PFSK-1 (cell line): ENCODE results near the gene TBC1D22A.

ENCODE experiments used
- FOXP2 ChIP-seq: optimal IDR thresholded peaks from 2 replicates; pipeline ENCODE3; 2011; ENCODE audit warnings: borderline replicate concordance, control low read depth, inconsistent platforms; ENCODE audit not compliant: insufficient read depth; ENCODE audit errors: extremely low read length, extremely low read depth
- POLR2AphosphoS5 ChIP-seq: IDR thresholded peaks from 2 replicates; pipeline ENCODE4 v1.6.1; 2012; ENCODE audit warnings: low read depth, mild to moderate bottlenecking, control low read depth, low read length, moderate library complexity
- SIN3A ChIP-seq: IDR thresholded peaks from 2 replicates; pipeline ENCODE4 v1.6.1; 2012; ENCODE audit warnings: mild to moderate bottlenecking, low read length, moderate library complexity, borderline replicate concordance; ENCODE audit not compliant: insufficient read depth
- TAF1 ChIP-seq: IDR thresholded peaks from 2 replicates; pipeline ENCODE4 v1.6.1; 2012; ENCODE audit warnings: low read length, control low read depth, borderline replicate concordance; ENCODE audit not compliant: insufficient read depth
- TF ChIP-seq, protein P1 (sequence below), 2 experiments: IDR thresholded peaks; 2 replicates each; pipeline versions ENCODE4 v1.6.1 to v1.8.0; 2011 to 2012; ENCODE audit warnings: low read depth in 2 of 2, low read length in 2 of 2, control low read depth in 1 of 2, inconsistent platforms in 1 of 2, mild to moderate bottlenecking in 1 of 2, moderate library complexity in 1 of 2; ENCODE audit not compliant: insufficient read depth in 1 of 2

TBC1D22A gene

DNA sequence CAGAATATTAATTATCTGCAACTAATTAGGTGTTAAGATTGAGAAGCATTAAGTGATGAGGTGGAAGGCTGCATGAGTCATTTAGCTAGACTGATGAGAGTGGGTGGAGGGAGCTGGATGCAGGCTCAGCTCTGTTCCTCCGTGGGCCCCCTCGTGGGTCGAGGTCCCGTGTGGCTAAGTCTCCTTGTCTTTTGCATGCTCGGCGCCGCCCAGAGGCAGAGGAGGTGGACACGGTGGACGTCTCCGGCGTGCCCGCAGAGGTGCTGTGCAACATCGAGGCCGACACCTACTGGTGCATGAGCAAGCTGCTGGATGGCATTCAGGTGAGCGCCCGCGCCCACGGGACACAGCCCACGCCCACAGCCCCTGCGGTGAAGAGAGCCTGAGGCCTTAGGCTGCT, 211.6 kb downstream of the TBC1D22A start:
- TF ChIP-seq FOXP2 (no peak), SIN3A (no peak), TAF1 (no peak), POLR2AphosphoS5 (no peak)
- TF ChIP-seq, protein P1, sequence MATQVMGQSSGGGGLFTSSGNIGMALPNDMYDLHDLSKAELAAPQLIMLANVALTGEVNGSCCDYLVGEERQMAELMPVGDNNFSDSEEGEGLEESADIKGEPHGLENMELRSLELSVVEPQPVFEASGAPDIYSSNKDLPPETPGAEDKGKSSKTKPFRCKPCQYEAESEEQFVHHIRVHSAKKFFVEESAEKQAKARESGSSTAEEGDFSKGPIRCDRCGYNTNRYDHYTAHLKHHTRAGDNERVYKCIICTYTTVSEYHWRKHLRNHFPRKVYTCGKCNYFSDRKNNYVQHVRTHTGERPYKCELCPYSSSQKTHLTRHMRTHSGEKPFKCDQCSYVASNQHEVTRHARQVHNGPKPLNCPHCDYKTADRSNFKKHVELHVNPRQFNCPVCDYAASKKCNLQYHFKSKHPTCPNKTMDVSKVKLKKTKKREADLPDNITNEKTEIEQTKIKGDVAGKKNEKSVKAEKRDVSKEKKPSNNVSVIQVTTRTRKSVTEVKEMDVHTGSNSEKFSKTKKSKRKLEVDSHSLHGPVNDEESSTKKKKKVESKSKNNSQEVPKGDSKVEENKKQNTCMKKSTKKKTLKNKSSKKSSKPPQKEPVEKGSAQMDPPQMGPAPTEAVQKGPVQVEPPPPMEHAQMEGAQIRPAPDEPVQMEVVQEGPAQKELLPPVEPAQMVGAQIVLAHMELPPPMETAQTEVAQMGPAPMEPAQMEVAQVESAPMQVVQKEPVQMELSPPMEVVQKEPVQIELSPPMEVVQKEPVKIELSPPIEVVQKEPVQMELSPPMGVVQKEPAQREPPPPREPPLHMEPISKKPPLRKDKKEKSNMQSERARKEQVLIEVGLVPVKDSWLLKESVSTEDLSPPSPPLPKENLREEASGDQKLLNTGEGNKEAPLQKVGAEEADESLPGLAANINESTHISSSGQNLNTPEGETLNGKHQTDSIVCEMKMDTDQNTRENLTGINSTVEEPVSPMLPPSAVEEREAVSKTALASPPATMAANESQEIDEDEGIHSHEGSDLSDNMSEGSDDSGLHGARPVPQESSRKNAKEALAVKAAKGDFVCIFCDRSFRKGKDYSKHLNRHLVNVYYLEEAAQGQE (IDR thresholded peaks at IDR 0.05; ENCODE audit: insufficient read depth in 1 of 2, low read depth in 2 of 2, low read length in 2 of 2), result no peak

DNA sequence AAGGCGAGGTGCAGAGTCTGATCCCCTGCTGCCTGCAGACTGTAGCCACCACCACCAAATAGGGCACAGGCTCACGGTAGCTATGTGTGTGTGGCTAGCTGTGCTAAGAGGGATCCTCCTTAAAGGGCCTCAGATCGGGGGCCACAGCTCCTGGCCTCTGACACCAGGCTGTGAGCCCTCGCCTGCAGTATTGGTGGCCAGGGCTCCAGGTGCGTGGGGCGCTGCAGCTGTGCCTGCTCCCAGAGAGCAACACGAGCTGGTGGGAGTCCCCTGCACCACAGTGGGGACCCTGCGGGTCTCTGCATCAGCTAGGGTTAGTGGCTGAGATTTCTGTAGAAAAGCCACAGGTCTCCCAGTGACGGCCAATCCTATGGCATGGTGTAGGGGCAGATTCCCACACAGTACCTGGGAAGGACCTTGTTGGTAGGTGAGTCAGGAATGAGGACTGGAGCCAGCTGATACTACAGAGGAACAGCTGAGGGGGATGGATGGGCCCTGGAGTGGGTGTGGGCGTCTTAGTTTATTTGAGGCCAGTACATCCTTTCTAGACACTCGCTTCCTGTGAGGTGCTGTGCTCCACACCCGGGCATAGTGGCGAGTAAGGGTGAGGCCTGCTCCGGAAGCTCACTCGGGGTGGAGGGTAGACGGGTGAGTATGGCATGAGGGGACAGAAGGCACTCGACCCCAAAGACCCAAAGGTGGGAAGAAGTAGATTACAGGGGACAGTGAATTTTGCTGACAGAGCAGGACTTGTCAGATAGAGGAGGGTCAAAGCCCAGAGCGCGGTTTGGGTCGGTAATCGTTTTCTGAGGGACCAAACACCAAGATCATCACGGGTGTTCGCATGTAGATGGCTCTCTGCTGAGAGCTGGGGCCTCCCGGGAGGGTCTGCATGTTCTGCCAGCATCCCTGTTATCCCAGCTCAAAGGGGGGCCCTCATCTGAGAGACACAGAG, 212.5 kb downstream of the TBC1D22A start:
- no peak for TF ChIP-seq SIN3A
- no peak for TF ChIP-seq FOXP2
- TF ChIP-seq TAF1, result no peak
- TF ChIP-seq, protein P1 (IDR thresholded peaks at IDR 0.05; ENCODE audit: insufficient read depth in 1 of 2, low read depth in 2 of 2, low read length in 2 of 2), result no peak
- no peak for TF ChIP-seq POLR2AphosphoS5

DNA sequence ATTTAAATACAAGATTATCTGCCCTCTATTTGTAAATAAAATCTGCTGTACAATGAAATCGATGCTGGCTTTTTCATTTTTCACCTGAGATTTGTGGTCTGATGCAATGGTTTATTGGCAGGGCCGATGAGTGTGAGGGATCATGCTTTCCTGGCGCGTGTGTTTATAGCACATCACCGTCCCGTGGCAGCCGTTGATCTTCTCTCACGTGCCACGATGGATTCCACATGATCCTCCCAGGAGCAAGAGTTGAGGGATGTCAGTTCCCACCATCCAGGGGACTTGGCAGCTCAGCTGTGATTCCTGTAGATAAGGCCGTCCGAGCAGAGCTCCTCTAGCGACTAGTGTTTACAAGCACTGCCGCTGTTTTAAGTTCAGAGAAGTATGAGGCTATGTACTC, 213.7 kb downstream of the TBC1D22A start:
- TF ChIP-seq, protein P1 (IDR thresholded peaks at IDR 0.05; ENCODE audit: insufficient read depth in 1 of 2, low read depth in 2 of 2, low read length in 2 of 2), result no peak
- TF ChIP-seq SIN3A (no peak), TAF1 (no peak), FOXP2 (no peak), POLR2AphosphoS5 (no peak)

DNA sequence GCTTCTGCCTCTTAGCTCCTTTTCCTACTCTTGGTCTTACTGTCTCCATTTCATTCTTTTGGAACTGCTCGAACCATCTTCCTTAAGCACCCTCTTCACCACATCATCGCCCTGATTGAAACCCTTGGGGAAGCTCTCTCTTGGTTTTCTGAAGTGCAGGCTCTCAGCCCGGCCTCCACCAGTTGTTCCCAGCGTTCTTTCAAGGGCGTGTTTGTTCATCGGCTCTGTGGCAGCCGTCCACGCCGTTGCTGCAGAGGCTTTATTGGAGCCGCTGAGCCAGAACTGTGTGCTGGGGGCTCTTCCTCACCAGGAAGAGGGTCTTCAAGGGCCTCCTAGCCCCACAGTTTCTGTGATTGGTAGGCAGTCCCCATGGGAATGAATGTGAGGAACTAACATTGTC, 214.1 kb downstream of the TBC1D22A start:
- TF ChIP-seq SIN3A (no peak), FOXP2 (no peak), POLR2AphosphoS5 (no peak), TAF1 (no peak)
- TF ChIP-seq, protein P1 (IDR thresholded peaks at IDR 0.05; ENCODE audit: insufficient read depth in 1 of 2, low read depth in 2 of 2, low read length in 2 of 2), result no peak
